ENCODE measurements around the gene GBX1.

DNA sequence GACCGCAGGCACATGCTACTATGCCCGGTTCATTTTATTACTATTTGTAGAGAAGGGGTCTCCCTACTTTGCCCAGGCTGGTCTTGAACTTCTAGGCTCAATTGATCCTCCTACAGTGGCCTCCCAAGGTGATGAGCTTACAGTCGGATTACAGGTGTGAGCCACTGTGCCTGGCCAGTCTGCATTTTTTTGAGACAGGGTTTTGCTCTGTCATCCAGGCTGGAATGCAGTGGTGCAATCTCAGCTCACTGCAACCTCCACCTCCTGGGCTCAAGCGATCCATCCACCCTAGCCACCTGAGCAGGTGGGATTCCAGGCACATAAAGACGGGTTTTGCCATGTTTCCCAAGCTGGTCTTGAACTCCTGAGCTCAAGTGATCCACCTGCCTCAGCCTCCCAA is 45.1 kb upstream of the GBX1 start:
- TF ChIP-seq POLR2AphosphoS5 (IDR thresholded peaks at IDR 0.05; ENCODE audit: low read depth, low read length) (no peak), SIN3A (IDR thresholded peaks at IDR 0.05; ENCODE audit: borderline replicate concordance, insufficient read depth, low read length) (no peak), FOXP2 (optimal IDR thresholded peaks at IDR 0.05; ENCODE audit: borderline replicate concordance, extremely low read depth, extremely low read length, insufficient read depth) (no peak)
- TF ChIP-seq, protein P1, sequence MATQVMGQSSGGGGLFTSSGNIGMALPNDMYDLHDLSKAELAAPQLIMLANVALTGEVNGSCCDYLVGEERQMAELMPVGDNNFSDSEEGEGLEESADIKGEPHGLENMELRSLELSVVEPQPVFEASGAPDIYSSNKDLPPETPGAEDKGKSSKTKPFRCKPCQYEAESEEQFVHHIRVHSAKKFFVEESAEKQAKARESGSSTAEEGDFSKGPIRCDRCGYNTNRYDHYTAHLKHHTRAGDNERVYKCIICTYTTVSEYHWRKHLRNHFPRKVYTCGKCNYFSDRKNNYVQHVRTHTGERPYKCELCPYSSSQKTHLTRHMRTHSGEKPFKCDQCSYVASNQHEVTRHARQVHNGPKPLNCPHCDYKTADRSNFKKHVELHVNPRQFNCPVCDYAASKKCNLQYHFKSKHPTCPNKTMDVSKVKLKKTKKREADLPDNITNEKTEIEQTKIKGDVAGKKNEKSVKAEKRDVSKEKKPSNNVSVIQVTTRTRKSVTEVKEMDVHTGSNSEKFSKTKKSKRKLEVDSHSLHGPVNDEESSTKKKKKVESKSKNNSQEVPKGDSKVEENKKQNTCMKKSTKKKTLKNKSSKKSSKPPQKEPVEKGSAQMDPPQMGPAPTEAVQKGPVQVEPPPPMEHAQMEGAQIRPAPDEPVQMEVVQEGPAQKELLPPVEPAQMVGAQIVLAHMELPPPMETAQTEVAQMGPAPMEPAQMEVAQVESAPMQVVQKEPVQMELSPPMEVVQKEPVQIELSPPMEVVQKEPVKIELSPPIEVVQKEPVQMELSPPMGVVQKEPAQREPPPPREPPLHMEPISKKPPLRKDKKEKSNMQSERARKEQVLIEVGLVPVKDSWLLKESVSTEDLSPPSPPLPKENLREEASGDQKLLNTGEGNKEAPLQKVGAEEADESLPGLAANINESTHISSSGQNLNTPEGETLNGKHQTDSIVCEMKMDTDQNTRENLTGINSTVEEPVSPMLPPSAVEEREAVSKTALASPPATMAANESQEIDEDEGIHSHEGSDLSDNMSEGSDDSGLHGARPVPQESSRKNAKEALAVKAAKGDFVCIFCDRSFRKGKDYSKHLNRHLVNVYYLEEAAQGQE (IDR thresholded peaks at IDR 0.05; ENCODE audit: insufficient read depth in 1 of 2, low read depth in 2 of 2, low read length in 2 of 2): no peak

All from PFSK-1 (cell line).